OCI-LY1 (cell line): Measurements from ENCODE around the gene CTNNA2.

Source experiments
- H2AFZ ChIP-seq: fragments of 200-600 bp; sonication (generic), shearing (Covaris generic); 2 replicates; pipeline ENCODE4 v1.6.0; 2014; ENCODE audit warnings: antibody characterized with exemption, mild to moderate bottlenecking, low read length
- H3F3A ChIP-seq: fragments of 200-600 bp; sonication (generic), shearing (Covaris generic); 2 replicates; pipeline ENCODE4 v1.6.0; 2014; ENCODE audit warnings: mild to moderate bottlenecking, antibody characterized with exemption, low read length, moderate library complexity; ENCODE audit not compliant: insufficient read depth
- H3K27ac ChIP-seq: fragments of 200-600 bp; sonication (generic); 2 replicates; pipeline ENCODE4 v1.5.1; 2014; ENCODE audit warnings: low read length, mixed run types, mild to moderate bottlenecking, low read depth; ENCODE audit not compliant: poor library complexity, severe bottlenecking
- H3K27me3 ChIP-seq: fragments of 200-600 bp; sonication (generic); 2 replicates; pipeline ENCODE4 v1.6.0; 2014; ENCODE audit warnings: antibody characterized with exemption, mild to moderate bottlenecking, low read length, moderate library complexity; ENCODE audit not compliant: insufficient read depth
- H3K36me3 ChIP-seq: fragments of 200-600 bp; sonication (generic); 2 replicates; pipeline ENCODE4 v1.6.1; 2014; ENCODE audit warnings: mild to moderate bottlenecking, antibody characterized with exemption, low read length, moderate library complexity, mixed read lengths; ENCODE audit not compliant: insufficient read depth
- H3K4me1 ChIP-seq: fragments of 200-600 bp; sonication (generic); 2 replicates; pipeline ENCODE4 v1.5.1; 2014; ENCODE audit warnings: mild to moderate bottlenecking, low read length, moderate library complexity; ENCODE audit not compliant: insufficient read depth, severe bottlenecking
- H3K4me2 ChIP-seq: fragments of 200-600 bp; sonication (generic), shearing (Covaris generic); 2 replicates; pipeline ENCODE4 v1.6.1; 2014; ENCODE audit warnings: low read length
- H3K4me3 ChIP-seq: fragments of 200-600 bp; sonication (generic); 2 replicates; pipeline ENCODE4 v1.5.1; 2014; ENCODE audit warnings: low read length, low read depth, mild to moderate bottlenecking, mixed read lengths; ENCODE audit not compliant: poor library complexity, severe bottlenecking
- H3K79me2 ChIP-seq: fragments of 200-600 bp; shearing (Covaris generic); 2 replicates; pipeline ENCODE4 v1.6.1; 2016; ENCODE audit warnings: mixed run types, low read length, mixed read lengths; ENCODE audit not compliant: insufficient read depth
- H3K9ac ChIP-seq: fragments of 200-600 bp; sonication (generic), shearing (Covaris generic); 2 replicates; pipeline ENCODE4 v1.6.1; 2014; ENCODE audit warnings: mild to moderate bottlenecking, low read length, mixed read lengths
- H3K9me2 ChIP-seq: fragments of 200-600 bp; sonication (generic), shearing (Covaris generic); 2 replicates; pipeline ENCODE4 v1.6.1; 2014; ENCODE audit warnings: low read depth, mild to moderate bottlenecking, low read length, mixed read lengths
- H3K9me3 ChIP-seq: fragments of 200-600 bp; shearing (Covaris generic); 2 replicates; pipeline ENCODE4 v1.6.1; 2014; ENCODE audit warnings: low read length, mixed read lengths
- H4K20me1 ChIP-seq: fragments of 200-600 bp; sonication (generic), shearing (Covaris generic); 2 replicates; pipeline ENCODE4 v1.6.0; 2016; ENCODE audit warnings: mild to moderate bottlenecking, low read length; ENCODE audit not compliant: insufficient read depth
- EZH2 ChIP-seq: fragments of 200-600 bp; sonication (generic), shearing (Covaris generic); IDR thresholded peaks from 2 replicates; pipeline ENCODE4 v1.8.0; 2017; ENCODE audit warnings: borderline replicate concordance, mixed run types, mild to moderate bottlenecking, antibody characterized with exemption, low read length, moderate library complexity, mixed read lengths
- TF ChIP-seq, protein P1 (sequence below): fragments of 200-600 bp; sonication (generic), shearing (Covaris generic); IDR thresholded peaks from 2 replicates; pipeline ENCODE4 v1.5.1; 2017; ENCODE audit warnings: mild to moderate bottlenecking, antibody characterized with exemption, low read length, moderate library complexity, mixed read lengths

Gene CTNNA2

DNA sequence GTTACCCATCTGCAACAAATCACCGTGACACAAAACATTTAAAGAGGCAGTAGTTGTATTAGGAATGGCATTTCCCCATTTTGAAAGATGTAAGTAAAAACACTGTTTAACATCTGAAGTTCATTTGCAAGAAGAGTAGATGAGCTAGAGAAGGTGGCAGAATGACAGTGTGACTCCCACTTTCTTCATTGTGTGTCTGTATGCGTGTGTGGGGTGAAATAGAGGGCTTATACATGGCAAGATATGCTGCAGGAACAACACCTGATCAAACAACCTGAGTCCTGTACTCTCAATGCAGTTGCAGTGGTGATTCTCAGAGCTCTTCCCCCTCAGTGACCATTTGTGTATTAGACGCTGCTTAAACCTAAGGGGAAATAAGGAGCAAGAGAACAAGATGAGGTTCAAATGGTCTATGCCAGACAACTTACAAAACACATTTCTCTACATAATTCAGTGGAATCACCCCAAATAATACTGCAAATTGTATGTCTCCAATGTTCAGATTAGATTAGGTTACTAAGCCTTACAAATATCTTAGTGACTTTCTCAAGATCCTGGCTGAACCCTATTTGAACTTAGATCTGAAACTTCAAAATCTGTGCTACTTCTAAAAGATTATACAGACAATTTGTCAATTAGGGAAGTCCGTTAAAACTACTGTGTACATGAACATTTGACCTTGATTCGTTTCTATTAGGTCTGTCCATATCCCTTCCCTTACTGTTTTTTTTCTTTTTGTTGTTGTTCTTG, 561.6 kb downstream of the CTNNA2 start:
- H3K36me3 ChIP-seq = no peaks in the 10 kb centered on the region
- no peak overlapping the region for H3K4me2 ChIP-seq
- no peak overlapping the region for H3K27ac ChIP-seq
- no peak overlapping the region for H3K4me3 ChIP-seq
- H3F3A ChIP-seq = no peaks in the 10 kb centered on the region
- no peak overlapping the region for H2AFZ ChIP-seq
- no peaks in the 10 kb centered on the region for H3K9me3 ChIP-seq
- no peaks in the 10 kb centered on the region for H4K20me1 ChIP-seq
- H3K4me1 ChIP-seq = no peaks in the 10 kb centered on the region
- no peak overlapping the region for H3K9ac ChIP-seq
- H3K79me2 ChIP-seq = no peaks in the 10 kb centered on the region
- no peaks in the 10 kb centered on the region for H3K27me3 ChIP-seq
- no peak for TF ChIP-seq EZH2
- no peaks in the 10 kb centered on the region for H3K9me2 ChIP-seq

DNA sequence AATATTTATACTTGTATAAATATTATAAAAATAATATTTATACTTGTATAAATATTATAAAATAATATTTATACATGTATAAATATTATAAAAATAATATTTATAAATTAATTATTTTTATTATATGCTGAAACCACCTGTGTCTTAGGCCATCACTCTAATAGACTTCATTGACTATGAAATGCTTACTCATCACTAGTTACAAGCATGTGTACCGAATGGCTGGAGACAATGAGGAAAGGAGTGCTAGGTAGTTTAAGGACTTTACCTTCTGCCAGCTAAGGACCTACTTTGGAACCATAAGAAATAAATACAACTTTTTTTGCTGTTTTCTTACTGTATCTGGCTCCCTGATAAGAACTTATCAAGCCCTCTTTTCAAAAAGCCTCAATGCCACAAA, 562.9 kb downstream of the CTNNA2 start:
- H3K27ac ChIP-seq = no peak overlapping the region
- no peaks in the 10 kb centered on the region for H3K36me3 ChIP-seq
- H3F3A ChIP-seq = no peaks in the 10 kb centered on the region
- H3K9me3 ChIP-seq = no peaks in the 10 kb centered on the region
- no peak overlapping the region for H2AFZ ChIP-seq
- H4K20me1 ChIP-seq = no peaks in the 10 kb centered on the region
- H3K9me2 ChIP-seq = no peaks in the 10 kb centered on the region
- no peaks in the 10 kb centered on the region for H3K79me2 ChIP-seq
- no peak for TF ChIP-seq EZH2
- TF ChIP-seq, protein P1, sequence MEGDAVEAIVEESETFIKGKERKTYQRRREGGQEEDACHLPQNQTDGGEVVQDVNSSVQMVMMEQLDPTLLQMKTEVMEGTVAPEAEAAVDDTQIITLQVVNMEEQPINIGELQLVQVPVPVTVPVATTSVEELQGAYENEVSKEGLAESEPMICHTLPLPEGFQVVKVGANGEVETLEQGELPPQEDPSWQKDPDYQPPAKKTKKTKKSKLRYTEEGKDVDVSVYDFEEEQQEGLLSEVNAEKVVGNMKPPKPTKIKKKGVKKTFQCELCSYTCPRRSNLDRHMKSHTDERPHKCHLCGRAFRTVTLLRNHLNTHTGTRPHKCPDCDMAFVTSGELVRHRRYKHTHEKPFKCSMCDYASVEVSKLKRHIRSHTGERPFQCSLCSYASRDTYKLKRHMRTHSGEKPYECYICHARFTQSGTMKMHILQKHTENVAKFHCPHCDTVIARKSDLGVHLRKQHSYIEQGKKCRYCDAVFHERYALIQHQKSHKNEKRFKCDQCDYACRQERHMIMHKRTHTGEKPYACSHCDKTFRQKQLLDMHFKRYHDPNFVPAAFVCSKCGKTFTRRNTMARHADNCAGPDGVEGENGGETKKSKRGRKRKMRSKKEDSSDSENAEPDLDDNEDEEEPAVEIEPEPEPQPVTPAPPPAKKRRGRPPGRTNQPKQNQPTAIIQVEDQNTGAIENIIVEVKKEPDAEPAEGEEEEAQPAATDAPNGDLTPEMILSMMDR = no peak
- H3K4me1 ChIP-seq = no peaks in the 10 kb centered on the region
- H3K27me3 ChIP-seq = no peaks in the 10 kb centered on the region
- no peak overlapping the region for H3K4me2 ChIP-seq
- no peak overlapping the region for H3K9ac ChIP-seq
- H3K4me3 ChIP-seq = no peak overlapping the region

DNA sequence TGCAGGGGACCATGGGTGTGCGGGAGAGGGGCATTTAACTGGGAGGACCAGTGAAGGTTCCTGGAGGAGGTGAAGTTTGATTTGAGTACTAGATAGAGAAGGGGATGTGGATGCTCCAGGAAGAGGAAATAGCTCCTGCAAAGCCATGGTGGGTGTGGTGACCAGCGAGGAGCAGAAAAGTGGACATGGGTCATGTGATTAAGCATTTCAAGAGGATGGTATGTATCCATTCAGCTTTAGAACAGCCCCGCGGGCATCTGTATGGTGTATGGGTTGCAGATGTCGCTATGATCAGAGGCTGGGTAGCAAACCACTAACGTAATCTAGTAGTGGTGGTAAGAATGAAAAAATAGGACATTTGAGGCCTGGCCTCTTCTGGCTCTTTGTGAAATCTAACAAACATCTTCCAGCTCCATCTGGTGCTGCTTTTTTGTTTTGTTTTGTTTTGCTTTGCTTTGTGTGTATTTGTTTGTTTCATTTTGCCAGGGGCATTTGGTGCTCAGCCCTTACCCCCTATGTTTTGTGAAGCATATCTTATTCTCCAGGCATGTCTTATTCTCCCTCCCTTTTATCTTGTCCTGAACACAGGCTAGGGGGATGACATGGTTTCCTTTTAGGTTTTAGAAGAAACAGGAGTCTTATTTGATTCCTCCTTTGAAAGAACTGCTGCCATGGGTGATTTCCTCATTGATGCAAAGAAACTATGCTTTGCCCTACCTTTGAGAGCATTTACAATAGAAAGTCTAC, 565.6 kb downstream of the CTNNA2 start:
- H3K9me3 ChIP-seq = no peaks in the 10 kb centered on the region
- no peaks in the 10 kb centered on the region for H3K79me2 ChIP-seq
- no peak overlapping the region for H3K27ac ChIP-seq
- no peaks in the 10 kb centered on the region for H3F3A ChIP-seq
- no peak overlapping the region for H2AFZ ChIP-seq
- H3K9me2 ChIP-seq = no peaks in the 10 kb centered on the region
- H3K9ac ChIP-seq = no peak overlapping the region
- no peaks in the 10 kb centered on the region for H3K27me3 ChIP-seq
- H4K20me1 ChIP-seq = no peaks in the 10 kb centered on the region
- H3K4me3 ChIP-seq = no peak overlapping the region
- no peaks in the 10 kb centered on the region for H3K4me1 ChIP-seq
- TF ChIP-seq, protein P1 = no peak
- no peak for TF ChIP-seq EZH2
- no peak overlapping the region for H3K4me2 ChIP-seq
- H3K36me3 ChIP-seq = no peaks in the 10 kb centered on the region
